Memory B cell (primary cell): Measurements from ENCODE around the gene LYSMD1.

Experiments used
- ATAC-seq: fragments of 150-1000 bp; cut with Tn5 transposase; 2 replicates; pipeline ENCODE4 v1.10.0; 2021; ENCODE audit warnings: low read depth, mild to moderate bottlenecking, moderate library complexity
- DNase-seq, 2 donors: peaks; one replicate each; pipeline ENCODE4 v3.0.0; 2022; ENCODE audit warnings: low spot score in 2 of 2
- H3K27ac Mint-ChIP-seq: one replicate; pipeline ENCODE4 v1.8.0; 2022; ENCODE audit warnings: mild to moderate bottlenecking, moderate library complexity, mixed read lengths
- H3K27me3 Mint-ChIP-seq: one replicate; pipeline ENCODE4 v1.8.0; 2022; ENCODE audit warnings: mixed read lengths
- H3K36me3 Mint-ChIP-seq: one replicate; pipeline ENCODE4 v1.8.0; 2022; ENCODE audit warnings: mild to moderate bottlenecking, mixed read lengths
- H3K4me1 Mint-ChIP-seq: one replicate; pipeline ENCODE4 v1.8.0; 2022; ENCODE audit warnings: mixed read lengths
- H3K4me3 Mint-ChIP-seq: one replicate; pipeline ENCODE4 v1.8.0; 2022; ENCODE audit warnings: mild to moderate bottlenecking, moderate library complexity, mixed read lengths
- H3K9me3 Mint-ChIP-seq: one replicate; pipeline ENCODE4 v1.8.0; 2022; ENCODE audit warnings: mixed read lengths

The LYSMD1 gene

DNA sequence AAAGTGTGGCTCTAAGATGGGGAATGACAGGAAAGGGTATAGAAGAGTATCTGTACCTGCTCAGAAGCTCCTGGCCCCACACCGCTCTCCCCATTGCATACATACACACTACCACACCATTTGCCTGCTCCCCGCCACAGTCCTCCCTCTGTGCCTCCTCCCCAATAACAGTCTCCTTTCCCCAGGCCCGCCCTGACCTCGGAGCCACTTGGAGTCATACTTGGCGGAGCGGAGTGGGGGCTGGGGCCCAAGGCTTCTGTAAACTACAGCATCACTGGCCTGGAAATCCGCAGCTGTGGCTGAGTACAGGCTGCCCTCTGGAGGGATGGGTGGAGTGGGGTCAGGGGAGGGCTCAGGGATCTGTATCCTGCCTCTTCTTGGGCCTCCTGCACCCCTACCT is 27.9 kb downstream of the LYSMD1 start:
- ATAC-seq (no peak), DNase-seq (no peak)
- no peaks in the 10 kb centered on the region for H3K27me3 Mint-ChIP-seq
- no peak overlapping the region for H3K4me3 Mint-ChIP-seq
- peaks cover 3% of the 10 kb centered on the region for H3K4me1 Mint-ChIP-seq
- no peak overlapping the region for H3K27ac Mint-ChIP-seq
- H3K36me3 Mint-ChIP-seq = no peaks in the 10 kb centered on the region
- no peaks in the 10 kb centered on the region for H3K9me3 Mint-ChIP-seq

DNA sequence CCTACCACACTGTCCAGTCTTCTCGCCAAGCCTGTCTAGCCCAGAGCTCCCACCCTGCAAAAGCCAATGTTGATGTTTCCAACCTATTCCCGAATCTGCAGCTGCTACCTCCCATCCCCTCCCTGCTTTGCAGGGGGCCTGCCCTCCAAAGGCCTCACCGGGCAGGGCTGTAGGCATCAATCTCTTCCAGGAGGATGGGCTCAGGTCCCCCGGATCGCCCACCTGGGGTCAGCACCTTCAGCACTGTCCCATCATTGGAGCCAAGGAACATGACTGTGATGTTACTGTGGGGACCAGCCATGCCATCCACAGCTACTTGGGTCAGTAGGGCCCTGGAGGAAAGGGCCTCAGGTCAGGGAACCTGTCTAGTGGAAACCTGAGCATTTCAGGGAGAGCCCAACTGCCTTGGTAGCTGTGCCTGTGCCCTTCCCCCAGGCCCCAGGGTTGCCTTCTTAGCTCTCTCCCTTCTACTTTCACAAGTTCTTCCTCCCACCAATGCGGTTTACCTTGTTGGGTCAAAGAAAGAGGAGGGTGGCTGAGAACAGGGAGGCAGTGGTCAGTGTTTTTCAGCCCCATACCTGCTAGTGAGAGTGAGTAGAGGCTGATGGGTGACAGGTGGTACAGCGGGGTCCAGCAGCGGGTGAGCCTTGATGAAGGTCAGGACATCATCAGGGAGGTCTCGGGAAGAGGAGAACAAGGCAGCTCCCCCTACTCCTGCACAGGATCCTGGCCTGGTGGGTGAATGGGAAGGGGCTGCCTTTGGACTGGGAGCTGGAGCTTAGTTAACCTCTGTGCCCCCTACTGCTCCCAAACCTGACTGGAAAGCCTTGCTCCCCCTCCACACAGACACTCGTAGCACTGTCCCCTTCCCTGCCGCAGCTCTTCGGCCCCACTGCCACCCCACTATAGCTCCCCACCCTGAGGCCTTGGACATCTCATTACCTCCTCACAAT is 30.0 kb downstream of the LYSMD1 start:
- DNase-seq (no peak), ATAC-seq (no peak)
- Mint-ChIP-seq H3K4me1 (peaks cover 7% of the 10 kb centered on the region), H3K27ac (no peak overlapping the region), H3K9me3 (no peaks in the 10 kb centered on the region), H3K27me3 (no peaks in the 10 kb centered on the region), H3K36me3 (no peaks in the 10 kb centered on the region), H3K4me3 (no peak overlapping the region)

DNA sequence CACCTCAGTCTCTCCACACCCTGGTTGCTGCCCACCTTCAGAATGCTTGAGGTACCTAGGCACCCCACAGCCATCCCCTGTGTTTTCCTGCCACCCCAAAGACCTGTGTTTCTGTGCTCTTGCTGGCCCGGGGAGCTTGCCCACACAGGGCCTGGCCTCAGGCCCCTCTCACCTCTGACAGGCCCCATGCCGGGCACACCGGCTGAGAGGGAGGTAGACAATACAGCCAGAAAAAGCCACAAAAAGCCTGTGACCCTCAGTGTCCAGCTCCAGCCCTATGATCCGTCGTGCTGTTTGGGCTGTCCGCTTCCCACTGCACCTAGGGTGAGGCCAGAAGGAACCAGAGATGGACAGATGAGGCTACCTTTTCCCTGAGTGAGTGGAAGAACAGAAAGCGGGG is 30.7 kb downstream of the LYSMD1 start:
- no peak for ATAC-seq

DNA sequence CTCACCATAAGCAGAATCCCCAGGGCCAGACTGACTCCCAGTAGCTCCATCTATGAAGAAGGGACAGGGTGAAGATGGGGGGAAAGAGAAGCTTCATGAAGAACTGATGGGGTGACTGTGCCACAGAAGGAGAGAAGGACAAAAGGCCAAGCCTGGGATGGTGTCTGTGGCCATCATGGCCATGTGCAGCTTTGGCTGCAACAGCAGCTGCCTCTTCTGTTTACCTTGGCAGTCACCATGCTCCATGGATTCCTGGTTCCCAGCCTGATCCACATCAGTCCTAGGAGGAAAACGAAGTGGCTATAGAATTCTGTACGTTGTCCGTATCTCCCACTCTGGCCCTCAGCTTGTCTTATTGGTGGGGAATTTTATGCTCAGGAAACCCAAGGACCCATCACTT is 31.3 kb downstream of the LYSMD1 start:
- DNase-seq (no peak), ATAC-seq (no peak)
- H3K36me3 Mint-ChIP-seq = no peaks in the 10 kb centered on the region
- no peak overlapping the region for H3K27ac Mint-ChIP-seq
- no peaks in the 10 kb centered on the region for H3K27me3 Mint-ChIP-seq
- peaks cover 8% of the 10 kb centered on the region for H3K4me1 Mint-ChIP-seq
- no peak overlapping the region for H3K4me3 Mint-ChIP-seq
- no peaks in the 10 kb centered on the region for H3K9me3 Mint-ChIP-seq

More for the DNA sequence above, 30.7 kb downstream of the LYSMD1 start:
- Mint-ChIP-seq H3K4me1 (peaks cover 8% of the 10 kb centered on the region), H3K27ac (no peak overlapping the region), H3K36me3 (no peaks in the 10 kb centered on the region), H3K9me3 (no peaks in the 10 kb centered on the region), H3K4me3 (no peak overlapping the region), H3K27me3 (no peaks in the 10 kb centered on the region)
- no peak for DNase-seq

DNA sequence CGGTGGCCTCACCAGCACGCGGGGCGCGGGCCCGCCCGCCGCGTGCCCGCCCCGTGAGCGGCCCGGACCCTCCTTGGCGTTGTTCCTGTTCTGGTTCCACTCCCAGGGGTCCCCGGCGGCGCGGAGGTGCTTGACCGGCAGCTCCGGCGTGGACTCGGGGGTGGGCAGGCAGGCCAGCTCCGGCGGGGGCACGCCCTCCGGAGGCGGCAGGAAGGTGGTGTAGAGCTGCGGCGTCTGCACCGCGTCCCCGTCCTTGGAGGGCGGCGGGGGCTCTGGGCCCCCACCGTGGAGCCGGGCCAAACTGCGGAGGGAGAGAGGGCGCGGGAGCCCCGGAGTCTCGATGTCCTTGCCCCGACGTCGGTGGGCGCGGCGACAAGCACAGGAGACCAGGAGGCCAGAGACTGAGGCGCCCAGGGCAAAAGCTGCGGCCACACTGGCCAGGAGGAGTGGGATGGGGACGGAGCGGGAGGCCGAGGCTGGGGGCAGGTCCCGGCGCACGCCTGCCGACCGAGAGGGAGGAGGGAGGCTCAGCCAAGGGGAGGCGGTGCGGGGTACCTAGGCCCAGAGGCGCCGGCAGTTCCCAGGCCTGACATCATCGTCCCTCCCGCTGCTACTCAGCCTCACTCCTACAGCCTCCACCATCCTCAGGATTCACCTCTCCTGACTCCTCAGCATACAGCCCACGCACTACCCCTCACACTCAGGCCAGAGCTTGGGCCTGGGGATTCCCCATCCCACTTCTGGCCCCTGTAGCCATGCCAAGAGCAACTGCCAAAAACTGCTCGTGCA is 32.5 kb downstream of the LYSMD1 start:
- ATAC-seq (no peak), DNase-seq (no peak)
- no peak overlapping the region for H3K4me3 Mint-ChIP-seq
- no peaks in the 10 kb centered on the region for H3K9me3 Mint-ChIP-seq
- H3K27ac Mint-ChIP-seq = no peak overlapping the region
- H3K27me3 Mint-ChIP-seq = no peaks in the 10 kb centered on the region
- peaks cover 2% of the 10 kb centered on the region for H3K36me3 Mint-ChIP-seq
- H3K4me1 Mint-ChIP-seq = peaks cover 8% of the 10 kb centered on the region

DNA sequence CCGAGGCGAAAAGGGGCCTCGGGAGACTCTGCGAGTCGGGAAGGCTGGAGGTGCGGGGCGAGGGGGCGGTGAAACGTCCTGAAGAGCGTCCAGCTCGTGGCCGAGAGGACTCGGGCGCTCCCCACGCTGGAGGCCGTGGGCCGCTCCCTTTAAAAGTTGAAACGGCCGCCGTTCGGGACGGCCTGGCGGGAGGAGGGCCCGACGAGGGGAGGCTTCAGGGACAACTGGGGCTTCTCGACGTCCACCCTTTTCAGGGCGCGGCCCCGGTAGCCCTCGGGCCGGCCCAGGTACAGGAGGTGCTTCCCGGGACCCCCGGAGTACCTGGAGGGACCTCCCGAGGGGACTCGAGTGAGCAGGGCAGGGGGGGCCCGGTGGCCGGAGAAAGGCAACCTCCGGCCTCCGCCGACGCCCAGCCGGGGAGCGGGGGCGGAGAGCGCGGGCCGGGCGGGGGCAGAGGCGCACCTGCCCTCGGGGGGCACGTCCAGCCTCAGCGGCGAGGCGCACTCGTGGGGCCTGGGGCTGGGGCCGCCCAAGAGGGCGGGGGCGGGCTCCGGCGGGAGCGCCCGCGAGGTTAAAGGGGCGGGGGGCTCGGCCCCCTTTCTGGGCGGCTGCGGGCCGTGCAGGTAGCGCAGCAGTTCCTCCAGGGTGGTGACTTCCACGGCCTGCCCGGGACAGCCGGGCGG is 33.2 kb downstream of the LYSMD1 start:
- Mint-ChIP-seq H3K27ac (peak overlapping the region; percentile 47), H3K4me1 (peaks cover 8% of the 10 kb centered on the region), H3K4me3 (peak overlapping the region; percentile 49), H3K27me3 (no peaks in the 10 kb centered on the region), H3K36me3 (peaks cover 2% of the 10 kb centered on the region), H3K9me3 (no peaks in the 10 kb centered on the region)
- ATAC-seq = no peak
- no peak for DNase-seq

DNA sequence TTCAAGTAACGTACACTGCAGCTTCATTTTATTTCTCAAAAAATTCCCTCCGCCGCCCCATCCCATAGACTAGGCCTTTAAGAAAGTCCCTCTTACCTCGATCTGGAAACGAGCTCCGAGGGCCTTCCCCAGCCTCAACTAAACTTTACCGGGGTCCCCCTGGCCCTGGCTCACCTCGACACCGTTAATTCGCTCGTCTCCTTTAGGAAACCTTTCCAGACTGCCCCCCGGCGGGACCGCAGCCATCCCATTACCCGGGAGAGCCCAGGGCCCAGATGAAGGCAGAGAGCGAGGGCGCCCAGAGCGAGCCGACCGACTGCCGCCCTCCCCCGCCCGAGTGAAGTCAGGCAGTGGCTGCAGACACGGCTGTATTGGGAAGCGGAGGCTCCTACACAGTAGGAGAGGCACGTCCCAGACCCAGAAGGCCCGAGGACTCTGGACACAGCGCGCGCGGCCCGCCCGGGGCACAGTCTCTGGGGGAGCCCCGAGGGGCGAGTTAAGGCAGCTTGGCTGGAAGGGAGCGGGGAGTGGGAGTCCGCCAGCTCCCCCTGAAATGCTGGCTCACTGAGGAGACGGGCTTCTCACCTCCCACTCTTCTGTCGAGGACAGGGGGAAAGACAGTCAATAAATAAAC is 33.9 kb downstream of the LYSMD1 start:
- Mint-ChIP-seq H3K27ac (peak overlapping the region; percentile 47), H3K9me3 (no peaks in the 10 kb centered on the region)
- ATAC-seq = no peak

DNA sequence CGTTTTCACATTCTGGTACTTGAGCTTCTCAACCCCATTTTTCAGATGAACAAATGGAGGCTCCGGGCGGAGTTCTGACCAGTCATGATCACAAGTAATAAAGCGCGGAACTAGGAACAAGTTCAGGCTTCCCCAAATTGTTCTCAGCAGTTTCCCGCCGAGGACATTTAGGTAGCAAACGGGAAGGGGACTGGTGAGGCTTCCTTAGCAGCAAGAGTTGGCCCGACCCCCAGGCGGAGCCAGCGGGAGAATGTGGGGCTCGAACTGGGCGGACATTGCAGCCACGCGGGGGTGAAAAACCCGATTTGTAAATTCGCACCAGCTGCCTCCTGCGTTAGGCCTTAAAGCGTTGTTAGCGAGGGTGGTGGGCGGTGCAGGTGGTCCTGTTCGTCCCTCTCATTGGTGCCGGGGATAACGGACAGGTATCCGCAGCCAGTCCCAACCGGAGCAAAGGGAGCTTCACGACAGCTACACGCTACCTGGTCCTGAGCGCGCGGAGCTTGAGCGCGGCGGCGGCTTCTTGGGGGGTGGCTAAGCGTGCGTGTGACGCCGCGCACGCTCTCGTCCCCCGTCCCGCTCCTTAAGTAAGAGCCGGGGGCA is 34.6 kb downstream of the LYSMD1 start:
- DNase-seq (peak; percentile 58 to 67), ATAC-seq (peak; percentile 98)
- peaks cover 8% of the 10 kb centered on the region for H3K4me1 Mint-ChIP-seq
- peaks cover 2% of the 10 kb centered on the region for H3K36me3 Mint-ChIP-seq
- H3K27me3 Mint-ChIP-seq = no peaks in the 10 kb centered on the region
- H3K4me3 Mint-ChIP-seq = peak overlapping the region; percentile 84
- no peak overlapping the region for H3K27ac Mint-ChIP-seq
- no peaks in the 10 kb centered on the region for H3K9me3 Mint-ChIP-seq

More for the DNA sequence above, 33.9 kb downstream of the LYSMD1 start:
- Mint-ChIP-seq H3K4me3 (peak overlapping the region; percentile 84), H3K4me1 (peaks cover 8% of the 10 kb centered on the region), H3K27me3 (no peaks in the 10 kb centered on the region), H3K36me3 (peaks cover 2% of the 10 kb centered on the region)
- DNase-seq = no peak

DNA sequence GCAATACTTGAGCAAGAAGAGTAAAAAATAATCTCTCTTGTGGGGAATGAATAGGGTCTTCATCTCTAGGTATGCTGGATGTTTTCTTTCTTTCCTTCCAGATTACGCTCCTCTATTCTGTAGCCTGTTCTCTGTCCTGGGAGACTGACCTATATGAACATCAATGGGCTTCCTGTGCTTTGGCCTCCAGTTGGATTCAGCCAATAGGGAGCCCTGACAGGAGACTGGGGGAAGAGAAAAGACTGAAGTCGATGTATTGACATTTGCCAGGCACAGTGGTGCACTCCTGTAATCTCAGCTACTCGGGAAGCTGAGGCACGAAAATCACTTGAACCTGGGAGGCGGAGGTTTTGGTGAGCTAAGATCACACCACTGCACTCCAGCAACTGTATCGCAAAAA is 36.9 kb downstream of the LYSMD1 start:
- Mint-ChIP-seq H3K4me1 (peaks cover 8% of the 10 kb centered on the region), H3K27ac (no peak overlapping the region), H3K9me3 (no peaks in the 10 kb centered on the region), H3K27me3 (no peaks in the 10 kb centered on the region), H3K36me3 (peaks cover 11% of the 10 kb centered on the region), H3K4me3 (no peak overlapping the region)
- ATAC-seq = no peak
- no peak for DNase-seq

DNA sequence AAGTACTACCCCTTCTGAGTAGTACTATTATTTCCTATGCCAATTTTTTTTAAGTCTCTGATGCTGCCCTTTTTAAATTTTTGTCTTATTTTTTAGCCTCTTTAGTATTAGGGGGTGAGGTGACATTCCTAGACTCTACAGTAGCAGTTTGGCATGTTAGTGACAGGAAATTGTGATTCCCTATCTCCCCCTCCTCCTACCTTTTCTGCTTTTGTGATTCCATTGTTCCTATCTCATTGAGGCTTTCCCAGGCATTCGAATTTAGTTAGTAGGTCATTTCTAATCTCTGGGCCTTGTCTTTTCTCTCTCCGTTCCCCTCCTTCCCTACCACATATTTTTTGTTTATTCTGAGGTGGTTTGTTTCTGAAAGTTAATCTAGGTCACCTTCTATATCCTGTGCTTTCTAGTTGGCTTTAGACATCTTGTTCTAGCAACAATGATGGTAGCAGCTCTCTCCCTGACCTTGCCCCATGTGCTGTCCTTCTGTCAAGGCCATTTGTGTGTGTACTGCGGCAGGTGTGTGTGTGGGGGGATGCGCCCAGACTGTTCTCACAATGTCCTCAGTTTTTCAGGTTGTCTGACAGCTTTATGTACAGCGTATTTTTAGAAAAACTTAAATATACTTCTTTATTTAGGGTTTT is 40.8 kb downstream of the LYSMD1 start:
- H3K9me3 Mint-ChIP-seq = no peaks in the 10 kb centered on the region

DNA sequence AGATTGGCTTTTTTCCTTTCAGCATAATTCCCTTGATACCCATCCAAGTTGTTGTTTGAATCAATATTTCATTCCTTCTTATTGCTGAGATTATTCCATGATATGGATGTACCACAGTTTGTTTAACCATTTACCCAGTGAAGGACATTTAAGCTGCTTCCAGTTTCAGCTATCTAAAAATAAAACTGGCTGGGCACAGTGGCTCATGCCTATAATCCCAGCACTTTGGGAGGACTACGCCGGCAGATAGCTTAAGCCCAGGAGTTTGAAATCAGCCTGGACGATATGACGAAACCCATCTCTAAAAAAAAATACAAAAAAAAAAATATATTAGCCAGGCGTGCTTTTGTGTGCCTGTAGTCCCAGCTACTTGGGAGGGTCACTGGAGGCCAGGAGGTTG is 51.8 kb downstream of the LYSMD1 start:
- no peak overlapping the region for H3K27ac Mint-ChIP-seq
- no peak overlapping the region for H3K4me3 Mint-ChIP-seq
- H3K9me3 Mint-ChIP-seq = no peaks in the 10 kb centered on the region
- H3K27me3 Mint-ChIP-seq = no peaks in the 10 kb centered on the region
- ATAC-seq = no peak
- H3K36me3 Mint-ChIP-seq = peaks cover 12% of the 10 kb centered on the region
- no peaks in the 10 kb centered on the region for H3K4me1 Mint-ChIP-seq
- no peak for DNase-seq

More for the DNA sequence above, 40.8 kb downstream of the LYSMD1 start:
- no peak overlapping the region for H3K4me3 Mint-ChIP-seq
- DNase-seq (no peak), ATAC-seq (no peak)
- H3K4me1 Mint-ChIP-seq = no peaks in the 10 kb centered on the region
- no peaks in the 10 kb centered on the region for H3K27me3 Mint-ChIP-seq
- peaks cover 21% of the 10 kb centered on the region for H3K36me3 Mint-ChIP-seq
- H3K27ac Mint-ChIP-seq = no peak overlapping the region
